HG03280 (cell line): ENCODE measurements around the gene ENTR1.
A peak's percentile ranks its signal among the peaks of the same experiment; 100 is the strongest.
"Not testable (repeated sequence)": the region's sequence is repeated elsewhere in the genome, so short reads cannot be mapped to it uniquely, and the experiment has no call there.

Experiments used
- ATAC-seq: cut with Tn5 transposase; IDR thresholded peaks from one replicate; pipeline ENCODE4 v1.9.1; 2021; ENCODE audit warnings: mild to moderate bottlenecking, moderate library complexity; ENCODE audit not compliant: unreplicated experiment

The ENTR1 gene

DNA sequence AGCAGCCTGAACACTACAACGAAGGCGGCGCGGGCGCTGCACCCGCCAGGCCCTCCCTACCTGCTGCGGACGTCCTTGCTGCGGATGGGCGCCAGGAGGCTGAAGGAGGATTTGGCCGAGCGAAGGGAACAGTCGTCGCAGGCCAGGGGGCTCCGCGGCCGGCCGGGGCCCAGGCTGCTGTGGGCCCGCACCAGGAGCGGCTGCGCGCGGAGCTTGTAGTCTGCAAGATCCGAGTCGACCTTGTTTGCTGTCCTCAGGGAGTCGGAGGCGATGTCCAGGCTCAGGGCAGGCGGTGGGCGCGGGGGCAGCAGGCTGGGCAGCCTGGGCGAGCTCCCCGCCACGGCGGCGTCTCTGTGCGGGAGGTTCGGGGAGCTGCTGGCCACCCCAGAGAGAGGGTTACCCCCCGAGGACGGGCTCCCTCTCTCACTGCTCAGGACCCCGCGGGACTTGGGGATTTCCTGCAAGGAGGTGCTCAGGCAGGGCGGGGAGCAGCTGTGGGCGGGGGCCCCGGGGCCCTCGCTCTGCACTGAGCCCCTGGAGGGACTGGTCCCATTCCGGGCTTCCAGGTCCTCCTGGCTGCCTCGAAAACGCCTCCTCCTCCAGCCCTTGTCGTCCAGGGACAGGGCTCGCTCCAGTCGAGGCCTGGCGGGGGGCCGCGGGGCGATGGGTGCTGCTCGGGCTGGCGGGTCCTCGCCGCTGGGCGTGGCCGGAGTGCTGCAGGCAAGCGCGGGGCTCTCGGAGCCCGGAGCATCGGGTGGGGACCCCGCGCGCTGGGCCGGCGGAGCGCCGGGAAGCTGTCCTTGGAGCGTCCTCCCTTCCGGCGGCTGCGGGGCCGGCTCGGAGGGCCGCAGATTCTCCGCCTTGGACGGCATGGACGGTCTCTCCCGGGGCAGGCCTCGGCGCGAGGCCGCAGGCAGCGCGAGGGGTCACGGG lies 28.4 kb upstream of the ENTR1 start:
- ATAC-seq: peak; percentile 43

DNA sequence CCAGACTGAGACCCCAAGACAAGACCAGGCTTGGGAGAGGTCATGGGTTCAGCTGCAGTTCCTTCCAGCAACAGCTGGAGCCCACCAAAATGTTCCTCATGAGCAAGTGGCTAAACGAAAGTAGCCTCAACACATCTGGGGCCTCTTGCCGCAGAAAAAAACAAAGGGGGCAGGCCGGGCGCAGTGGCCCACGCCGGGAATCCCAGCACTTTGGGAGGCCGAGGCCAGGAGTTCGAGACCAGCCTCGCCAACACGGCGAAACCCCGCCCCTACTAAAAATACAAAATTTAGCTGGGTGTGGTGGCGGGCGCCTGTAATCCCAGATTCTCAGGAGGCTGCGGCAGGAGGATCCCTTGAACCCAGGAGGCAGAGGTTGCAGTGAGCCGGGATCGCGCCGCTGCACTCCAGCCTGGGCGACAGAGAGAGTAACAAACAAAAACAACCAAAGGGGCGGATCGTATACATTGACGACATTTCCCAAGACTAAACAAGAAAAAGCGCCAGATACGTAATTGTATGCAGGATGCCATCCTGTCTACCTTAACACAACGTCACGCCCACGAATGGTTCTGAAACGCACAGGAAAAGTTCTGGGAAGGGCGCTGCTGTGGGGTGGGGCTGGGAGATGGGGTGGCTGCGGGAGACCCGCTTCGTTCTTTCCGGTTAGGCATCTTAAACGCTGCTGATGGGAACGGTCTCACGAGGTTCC lies 27.6 kb upstream of the ENTR1 start:
- no peak for ATAC-seq

DNA sequence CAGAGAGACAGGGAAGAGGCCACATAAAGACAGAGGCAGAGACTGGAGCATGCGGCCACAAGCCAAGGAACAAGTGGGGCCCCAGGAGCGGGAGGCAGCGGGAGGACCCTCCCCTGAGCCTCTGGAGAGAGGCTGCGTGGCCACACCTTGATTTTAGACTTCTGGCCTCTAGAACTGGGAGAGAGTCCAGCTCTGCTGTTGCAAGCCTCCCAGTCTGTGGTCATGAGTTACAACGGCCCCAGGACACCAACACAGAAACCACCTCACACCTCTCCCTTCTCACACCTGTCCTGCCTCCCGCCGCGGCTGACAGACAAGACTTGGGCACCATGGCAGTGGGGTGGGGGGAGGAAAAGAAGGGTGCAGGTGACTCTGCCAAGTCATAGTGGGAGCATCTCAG lies 27.0 kb upstream of the ENTR1 start:
- no peak for ATAC-seq

DNA sequence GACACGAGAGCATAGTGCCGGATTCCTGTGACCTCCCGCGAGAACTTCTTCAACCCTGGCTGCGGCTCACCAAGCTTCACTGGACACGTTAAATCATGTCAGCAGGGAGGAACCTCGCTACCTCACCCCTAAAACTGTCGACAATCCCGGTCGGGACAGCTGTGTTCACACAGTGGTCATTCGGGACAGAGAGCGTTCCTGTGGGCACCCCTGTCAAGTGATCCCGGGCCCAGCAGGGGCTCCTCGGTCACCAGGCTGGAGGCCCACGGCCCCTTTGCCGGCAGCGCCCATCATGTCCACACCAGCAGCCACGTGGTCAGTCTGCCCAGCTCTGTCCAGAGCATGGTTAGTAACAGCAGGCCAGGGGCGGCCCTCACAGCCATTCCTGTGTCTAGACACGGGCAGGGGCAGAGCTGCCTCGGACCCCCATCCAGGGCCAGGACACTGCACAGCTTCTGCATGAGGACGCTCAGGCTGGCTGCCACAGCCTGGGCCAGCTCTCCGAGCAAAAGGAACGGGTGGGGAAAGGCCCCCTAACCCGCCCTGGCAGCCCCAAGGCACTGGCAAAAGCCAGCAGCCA lies 25.7 kb upstream of the ENTR1 start:
- ATAC-seq: no peak

DNA sequence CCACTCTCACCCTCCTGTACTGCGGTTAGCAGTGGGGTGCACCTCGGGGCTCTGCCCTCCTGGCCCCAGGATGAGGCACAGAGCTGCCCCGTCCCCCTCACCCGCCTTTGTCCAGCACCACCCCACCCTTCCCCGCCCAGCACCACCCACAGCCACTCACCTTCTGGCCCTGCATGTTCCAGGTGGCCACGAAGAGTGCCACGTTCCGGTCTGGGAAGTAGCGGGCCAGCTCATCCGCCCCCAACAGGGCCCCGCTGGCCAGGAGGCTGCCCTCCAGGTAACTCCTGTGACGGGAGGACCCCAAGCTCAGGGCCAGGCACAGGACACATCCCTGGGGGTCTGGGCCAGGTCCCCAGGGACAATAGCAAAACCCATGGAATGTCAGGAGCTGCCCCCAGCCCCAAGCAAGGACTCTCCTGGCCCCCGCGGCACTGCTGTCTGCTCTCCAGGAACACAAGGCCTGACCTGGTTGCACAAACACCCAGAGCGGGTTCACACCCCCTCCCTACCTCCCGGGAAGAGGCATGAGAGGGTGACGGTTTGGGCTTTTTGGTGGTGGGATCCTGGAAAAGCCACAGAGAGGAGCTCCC lies 24.3 kb upstream of the ENTR1 start:
- no peak for ATAC-seq

DNA sequence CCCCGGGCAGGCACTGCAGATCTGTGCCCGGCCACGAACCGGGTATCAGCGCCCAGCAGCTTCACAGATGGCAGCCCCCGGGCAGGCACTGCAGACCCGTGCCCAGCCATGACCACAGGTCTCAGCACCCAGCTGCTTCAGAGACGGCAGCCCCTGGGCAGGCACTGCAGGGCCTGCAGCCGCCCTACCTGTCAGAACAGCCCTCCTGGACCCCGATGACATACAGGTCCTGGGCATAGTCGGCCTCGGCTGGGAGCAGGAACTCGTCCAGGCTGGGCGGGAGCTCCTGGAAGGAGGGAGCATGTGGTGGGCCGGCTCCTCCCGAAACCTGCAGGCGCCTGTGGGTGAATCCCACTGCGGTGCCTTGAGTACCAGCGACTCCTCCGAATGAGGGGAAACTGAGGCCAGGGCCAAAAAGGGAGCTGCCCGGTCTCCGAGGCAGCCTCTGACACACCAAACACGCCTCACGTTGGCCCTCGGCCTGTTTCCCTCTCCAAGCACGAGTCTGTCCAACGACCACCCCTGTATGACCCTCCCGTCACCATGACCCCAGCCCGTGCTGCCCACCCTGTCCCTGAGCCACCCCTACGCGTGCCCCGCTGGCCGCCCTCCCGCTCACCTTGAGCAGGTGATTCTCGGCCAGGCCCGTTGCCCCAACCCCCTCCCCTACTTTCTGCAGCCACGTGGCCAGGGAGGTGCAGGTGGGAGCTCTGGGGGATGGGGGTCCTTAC lies 23.6 kb upstream of the ENTR1 start:
- ATAC-seq: no peak

DNA sequence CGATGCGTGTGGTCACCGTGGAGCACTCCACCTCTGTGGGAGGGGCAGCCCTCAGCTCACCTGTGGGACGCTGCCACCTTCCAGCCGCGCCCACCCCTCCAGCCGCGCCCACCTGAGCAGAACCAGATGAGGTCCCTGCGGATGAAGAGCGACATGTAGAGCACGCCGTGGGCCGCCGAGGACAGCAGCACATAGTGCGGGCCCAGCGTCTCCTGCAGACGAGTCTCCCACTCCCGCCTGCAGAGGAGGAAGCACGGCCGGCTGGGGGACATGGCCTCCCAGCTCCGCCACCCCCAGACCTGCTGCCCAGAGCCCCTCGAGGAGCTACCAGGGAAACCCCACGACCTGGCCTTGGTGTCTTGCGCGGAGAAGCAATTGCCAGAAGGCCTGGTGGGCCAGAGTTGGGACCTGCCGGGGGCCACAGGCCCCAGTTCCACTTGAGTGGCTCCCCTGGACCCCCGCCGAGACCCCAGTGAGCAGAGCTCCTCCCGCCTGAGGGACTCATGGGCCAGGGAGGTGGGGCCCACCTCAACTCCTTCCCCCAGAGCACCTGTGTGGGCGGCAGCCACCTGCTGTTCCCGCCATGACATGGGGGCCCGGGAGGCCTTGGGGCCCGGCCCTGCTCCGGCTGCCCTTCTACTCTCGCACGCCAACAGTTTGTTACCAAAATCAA lies 22.8 kb upstream of the ENTR1 start:
- no peak for ATAC-seq

DNA sequence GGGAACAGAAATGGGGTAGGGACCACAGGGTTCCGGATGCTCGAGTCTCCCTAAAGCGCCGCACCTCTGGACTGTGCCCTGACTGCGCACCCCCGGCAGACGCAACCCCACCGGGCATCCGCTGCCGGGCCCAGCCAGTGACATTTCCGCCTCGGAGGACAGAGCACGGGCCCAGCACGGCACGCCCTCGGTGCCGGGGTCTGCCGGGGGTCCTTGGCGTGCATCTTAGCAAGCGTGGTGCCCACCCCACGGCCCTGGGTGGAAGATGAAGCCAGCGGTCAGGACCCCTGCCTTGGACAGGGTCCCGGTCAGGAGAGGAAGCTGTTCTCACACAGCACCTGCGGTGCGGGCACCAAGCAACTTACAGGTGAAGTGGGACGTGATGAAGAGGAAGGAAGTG lies 22.2 kb upstream of the ENTR1 start:
- ATAC-seq: no peak

DNA sequence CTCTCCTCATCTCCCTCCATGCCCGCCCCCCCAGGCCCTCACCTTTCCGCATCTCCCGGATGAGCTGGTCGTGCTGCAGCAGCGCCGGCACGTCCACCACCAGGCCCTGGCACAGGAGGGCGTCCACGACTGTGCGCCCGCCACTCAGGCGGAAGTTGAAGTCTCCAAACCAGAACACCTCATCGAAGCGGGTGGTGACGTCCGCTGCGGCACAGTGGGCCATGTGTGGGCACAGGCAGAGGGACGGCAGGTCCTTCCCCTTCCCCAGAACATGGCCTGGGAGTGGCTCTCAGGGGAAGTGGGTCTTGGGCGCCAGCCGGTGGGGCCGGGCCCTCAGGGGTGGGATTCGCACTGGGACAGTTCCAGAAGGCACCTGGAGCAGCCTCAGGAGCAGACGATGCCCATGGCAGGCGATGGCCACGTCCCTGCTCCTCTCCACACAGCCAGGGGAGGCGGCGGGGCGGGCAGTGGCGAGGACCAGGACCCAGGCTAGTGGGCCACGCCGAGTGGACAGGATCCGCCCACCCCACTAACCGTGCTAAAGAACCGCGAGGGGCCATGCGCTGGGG lies 21.5 kb upstream of the ENTR1 start:
- ATAC-seq: no peak

DNA sequence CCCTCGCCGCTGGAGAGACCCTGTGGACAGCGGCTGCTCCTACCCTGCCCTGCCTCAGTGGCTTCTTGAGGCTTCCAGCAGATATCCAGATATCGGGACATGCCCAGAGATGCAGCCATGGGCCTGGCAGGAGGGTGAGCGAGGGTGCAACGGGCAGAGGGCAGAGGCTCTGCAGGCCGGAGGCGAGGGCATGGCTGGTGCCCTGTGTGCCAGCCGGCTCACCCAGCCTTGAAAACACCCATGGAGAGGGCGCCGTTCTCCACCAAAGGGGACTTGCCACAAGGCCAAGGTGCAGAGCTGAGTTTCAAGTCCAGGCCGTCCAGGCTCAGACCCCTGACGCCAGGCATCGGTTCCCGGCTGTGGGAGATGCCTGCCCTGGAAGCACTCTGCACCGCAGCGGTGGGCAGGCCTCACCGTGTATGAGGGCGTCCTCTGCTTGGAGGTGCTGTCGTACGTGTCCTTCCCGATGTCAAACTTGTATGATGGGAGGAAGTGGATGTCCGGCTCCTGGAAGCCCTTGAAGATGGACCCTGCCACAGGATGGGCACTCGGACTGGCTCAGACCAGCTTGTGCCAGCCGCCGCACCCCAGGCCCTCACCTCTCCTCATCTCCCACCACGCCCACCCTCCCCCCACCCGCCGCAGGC lies 20.3 kb upstream of the ENTR1 start:
- no peak for ATAC-seq

DNA sequence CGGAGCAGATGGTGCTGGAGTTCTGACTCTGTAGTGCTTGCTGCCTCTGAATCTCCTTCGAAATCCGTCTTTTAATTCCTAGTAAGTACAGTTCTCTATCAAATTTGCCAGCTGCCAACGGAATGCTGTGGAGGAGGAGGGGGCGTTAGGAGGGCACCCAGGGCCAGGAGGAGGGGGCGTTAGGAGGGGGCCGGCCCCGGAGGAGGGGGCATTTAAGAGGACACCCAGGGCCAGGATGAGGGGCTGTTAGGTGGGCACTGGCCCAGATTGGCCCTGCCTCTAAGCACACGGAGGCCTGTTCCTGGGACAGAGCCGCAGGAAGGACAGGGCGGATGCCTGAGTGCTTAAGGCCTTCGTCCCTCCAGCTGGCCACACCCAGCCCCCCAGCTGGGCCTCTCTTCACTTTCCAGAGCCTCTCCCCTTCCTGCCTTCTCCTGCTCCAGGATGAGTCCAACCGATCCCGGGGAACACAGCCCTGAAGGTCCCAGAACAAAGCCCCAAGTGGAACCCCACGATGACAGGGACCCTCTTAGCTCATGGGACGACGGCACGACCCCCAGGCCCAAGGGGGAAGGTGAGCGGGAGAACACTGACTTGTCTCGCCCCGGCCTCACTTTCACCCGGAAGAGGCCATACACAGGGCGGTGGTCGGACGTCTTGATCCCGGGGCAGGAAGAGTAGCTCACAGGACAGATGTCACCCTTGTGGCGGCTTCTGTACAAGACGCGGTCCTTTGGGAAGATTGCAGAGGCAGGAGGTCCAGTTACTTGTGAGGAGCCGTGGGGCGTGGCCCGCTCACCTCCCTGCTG lies 19.5 kb upstream of the ENTR1 start:
- no peak for ATAC-seq

DNA sequence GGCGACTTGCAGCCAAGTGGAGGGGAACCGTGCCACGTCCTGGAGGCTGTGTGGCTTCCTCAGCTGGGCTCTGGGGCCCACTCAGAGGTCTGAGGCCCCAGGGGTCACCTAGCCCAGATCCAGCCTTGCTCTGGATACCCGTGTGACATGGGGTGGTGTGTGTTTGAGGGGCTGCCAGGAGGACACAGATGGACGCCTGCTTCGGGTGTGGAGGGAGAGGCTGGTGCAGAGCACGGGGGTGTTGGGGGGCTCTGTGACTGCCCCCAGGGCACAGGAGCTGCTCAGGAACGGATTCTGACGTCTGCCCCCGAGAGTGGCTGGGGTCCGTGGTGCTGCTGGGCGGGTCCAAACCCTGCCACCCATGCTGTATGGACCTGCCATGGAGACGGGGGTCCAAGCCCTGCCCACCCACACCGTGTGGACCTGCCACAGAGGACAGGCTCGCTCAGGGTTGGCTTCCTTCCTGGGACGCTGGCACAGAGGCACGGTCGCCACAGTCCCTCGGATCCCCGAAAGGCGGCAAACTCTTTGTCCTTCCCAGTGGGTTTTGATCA lies 18.7 kb upstream of the ENTR1 start:
- no peak for ATAC-seq

DNA sequence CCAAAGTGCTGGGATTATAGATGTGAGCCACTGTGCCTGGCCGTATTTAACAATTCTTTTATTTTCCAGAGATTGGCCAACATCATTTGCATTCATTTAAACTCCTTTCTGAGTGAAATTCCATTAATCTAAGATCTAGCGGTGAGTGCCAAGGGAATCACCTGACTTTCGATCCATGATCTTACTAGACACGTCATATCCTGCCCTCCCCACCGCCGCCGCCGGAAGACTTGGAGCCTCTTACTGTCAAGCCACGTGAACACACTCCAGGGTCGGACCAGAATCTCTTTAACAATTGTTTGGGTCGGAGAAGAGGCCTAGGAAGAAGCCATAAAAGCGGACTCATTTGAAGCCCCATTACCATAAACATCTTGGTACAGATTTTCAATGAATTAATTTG lies 16.4 kb upstream of the ENTR1 start:
- ATAC-seq: no peak

DNA sequence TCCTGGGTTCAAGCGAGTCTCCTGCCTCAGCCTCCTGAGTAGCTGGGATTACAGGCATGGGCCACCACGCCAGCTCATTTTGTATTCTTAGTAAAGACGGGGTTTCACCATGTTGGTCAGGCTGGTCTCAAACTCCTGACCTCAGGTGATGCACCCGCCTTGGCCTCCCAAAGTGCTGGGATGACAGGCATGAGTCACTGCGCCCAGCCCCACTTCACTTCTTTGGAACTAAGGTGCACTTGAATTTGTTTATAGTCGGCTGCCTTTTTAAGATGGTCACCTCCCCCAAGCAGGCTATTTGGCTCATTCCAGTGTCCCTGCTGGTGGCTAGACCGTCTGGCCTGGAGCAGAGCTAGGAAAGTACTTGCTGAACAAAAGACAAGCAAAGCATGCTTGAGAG lies 15.0 kb upstream of the ENTR1 start:
- ATAC-seq: not testable (repeated sequence)

DNA sequence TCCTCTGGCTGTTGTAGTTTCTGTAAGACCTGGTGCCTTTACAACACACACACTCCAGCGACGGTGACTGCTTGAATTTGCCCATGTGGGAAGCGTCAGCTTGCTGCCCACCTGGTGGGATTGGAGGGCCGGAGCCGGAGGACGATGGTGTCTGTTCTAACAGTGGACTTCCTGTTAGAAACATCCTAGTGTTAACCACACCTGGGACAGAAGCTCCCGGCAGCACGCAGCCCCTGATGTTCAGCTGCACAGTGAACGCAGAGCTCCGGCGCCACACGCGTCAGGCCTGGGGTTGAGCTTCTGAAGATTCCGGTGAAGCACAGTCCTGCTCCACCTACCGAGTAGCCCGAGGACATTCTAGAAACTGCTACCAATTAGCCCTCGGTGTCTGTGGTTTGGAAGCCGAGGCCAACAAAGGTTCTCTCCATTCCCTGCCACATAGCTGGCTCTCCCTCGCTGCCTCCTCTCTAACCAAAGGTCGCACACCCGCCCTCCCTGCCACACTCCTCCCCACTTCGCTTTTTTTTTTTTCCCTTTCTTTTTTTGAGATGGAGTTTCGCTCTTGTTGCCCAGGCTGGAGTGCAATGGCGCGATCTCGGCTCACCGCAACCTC lies 14.4 kb upstream of the ENTR1 start:
- ATAC-seq: no peak

DNA sequence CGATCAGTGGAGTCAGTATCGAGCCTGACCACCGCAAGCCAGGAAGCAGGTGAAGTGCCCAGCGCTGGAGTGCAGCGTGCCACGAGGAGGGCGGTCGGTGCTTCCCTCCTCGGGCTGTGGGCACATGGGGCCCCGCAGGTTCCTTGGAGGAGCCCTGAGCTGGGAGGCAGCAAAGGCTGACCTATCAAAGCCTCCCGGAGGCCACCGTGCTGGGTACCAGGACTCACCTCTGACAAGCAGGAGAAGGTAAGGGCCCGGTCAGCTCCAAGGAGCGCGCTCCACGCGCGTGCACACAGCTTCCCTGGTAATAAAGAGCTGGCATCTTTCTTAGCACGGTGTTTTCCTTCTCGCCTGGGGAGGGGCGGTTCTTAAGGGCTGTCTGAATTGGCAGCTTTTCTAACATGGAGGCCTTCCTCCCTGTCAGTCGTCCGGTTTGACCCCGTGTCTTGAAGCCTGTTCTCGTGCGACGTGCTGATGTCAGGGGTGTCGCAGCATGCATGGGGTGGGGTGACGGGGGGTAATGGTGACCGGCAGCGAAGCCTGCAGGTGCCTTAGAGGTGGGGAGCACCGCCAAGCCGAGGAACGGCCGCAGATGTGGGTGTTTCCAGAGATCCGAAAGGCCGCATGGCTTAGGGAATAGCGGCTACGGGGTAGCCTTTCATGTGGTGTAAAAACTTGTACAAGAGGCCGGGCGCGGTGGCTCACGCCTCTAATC lies 13.2 kb upstream of the ENTR1 start:
- ATAC-seq: no peak

DNA sequence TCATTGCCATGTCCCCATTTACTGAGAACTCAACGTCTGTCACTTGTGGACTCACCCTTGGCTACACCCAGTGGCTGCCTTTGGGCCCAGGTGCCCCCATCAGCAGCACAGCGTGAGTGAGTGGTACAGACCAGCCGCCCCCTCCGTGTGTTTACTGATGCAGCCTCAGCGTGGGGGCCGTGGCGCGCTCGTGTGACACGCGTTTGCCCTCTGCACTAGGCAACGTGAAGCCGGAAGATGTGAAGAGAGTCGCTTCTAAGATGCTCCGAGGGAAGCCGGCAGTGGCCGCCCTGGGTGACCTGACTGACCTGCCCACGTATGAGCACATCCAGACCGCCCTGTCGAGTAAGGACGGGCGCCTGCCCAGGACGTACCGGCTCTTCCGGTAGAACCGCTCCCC lies 12.5 kb upstream of the ENTR1 start:
- ATAC-seq: no peak
